Epithelial cell of prostate (primary cell): Measurements from ENCODE around the gene SZRD1.
"Not testable (repeated sequence)": the region's sequence is repeated elsewhere in the genome, so short reads cannot be mapped to it uniquely, and the experiment has no call there.

Source experiments
- DNase-seq: peaks from one replicate; pipeline ENCODE4 v3.0.0-alpha.2; 2011; ENCODE audit warnings: low read depth, low spot score
- H3K27ac ChIP-seq: fragments of 450-650 bp; 2 replicates; pipeline ENCODE4 v1.5.1; 2017; ENCODE audit warnings: mild to moderate bottlenecking

Gene SZRD1

GRCh38 chr1:16365146-16365498, 1.9 kb upstream of the SZRD1 start:
- not testable (repeated sequence) for H3K27ac ChIP-seq, DNase-seq

DNA sequence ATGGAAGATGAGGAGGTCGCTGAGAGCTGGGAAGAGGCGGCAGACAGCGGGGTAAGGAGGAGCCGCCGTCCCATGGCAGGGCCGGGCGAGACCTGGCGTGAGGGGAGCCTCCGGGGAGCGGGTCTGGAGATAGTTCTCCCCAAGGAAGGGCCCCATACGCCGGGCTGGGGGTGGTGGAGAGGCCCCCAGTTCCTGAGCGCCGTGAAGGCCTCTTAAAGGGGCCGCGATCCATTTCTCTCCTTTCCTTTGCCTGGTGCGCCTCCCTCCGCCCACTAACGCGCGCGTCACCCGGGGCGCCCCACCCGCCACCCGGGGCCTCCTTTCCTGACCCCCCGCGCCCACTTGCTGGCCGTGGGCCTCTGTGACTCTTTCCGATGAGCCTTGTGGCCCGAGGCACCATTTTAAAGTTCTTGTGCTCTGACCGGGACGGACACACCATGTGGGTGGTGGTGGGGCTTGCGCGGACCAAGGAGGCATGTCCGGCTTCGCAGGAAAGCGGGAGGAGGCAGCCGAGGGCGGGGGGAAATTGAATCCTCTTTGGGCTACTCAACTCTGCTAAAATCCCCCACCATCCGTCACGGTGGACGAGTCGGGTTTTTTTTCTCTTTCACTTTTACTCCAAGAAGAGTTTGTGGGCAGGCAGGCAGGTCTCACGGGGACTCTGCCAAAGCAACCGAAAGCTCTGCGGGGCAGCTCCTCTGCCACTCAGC, 371 bp downstream of the SZRD1 start:
- DNase-seq = no peak
- H3K27ac ChIP-seq = peak overlapping the region; percentile 93

DNA sequence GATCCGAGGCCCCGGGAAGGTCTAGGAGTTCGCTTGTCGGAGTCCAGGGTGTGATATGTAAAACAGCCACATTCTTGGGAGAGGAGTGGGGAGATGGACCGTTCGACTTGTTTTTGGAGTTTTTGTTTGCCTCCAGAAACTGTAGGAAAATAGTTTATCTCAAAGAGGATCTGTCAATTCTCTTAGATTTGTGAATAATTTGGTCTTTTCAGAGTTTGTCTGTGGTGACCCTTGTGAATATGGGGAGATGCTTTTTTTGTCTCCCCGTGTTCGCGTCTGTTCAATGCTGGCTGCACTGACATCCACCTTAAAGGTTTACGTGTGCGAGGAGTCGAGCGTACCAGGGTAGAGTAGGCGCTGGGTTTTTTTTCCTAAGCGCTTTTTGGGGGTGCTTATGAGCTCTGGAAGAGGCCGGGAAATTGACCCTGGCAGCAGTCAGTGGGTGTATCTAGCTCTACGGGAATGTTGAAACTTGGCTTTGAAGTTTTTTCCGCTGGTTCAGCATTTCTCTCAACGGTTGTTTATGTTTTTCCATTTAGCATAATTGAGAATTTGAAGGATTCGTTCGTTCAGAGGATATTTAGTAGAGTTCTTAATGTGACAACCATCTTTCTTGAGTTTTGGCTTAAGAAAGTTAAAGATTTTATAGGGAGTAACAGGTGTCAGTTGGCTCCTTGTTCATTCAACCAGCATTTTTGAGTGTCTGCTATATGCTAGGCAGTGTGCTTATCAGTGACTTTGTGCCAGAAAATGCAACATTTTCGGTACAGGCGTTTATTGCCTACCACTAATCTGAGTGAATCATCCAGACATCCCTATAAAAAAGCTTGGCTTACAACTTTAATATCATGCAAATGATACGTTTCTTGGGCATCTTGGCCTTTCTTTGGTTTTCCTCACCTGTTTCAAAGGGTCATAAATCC, 1.2 kb downstream of the SZRD1 start:
- peak overlapping the region; percentile 93 for H3K27ac ChIP-seq
- no peak for DNase-seq

DNA sequence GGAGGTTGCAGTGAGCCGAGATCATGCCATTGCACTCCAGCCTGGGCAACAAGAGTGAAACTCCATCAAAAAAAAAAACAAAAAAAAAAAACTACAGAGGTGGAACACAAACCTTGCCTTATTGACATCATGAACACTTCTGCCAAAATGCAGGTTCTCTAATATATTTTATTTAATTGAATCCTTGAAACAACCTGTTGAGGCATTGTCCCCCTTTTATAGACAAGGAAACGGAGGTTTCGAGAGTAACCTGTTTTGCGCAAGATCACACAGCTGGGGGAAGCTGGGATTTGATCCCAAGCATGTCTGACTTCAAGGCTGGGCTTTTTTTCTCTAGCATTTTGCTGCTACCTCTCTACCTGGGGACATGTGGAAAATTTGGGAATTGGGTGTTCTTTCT, 2.8 kb downstream of the SZRD1 start:
- H3K27ac ChIP-seq = no peak overlapping the region
- no peak for DNase-seq

- no peak for DNase-seq
- H3K27ac ChIP-seq = no peak overlapping the region
These were observed 4.7 kb downstream of the SZRD1 start for GRCh38 chr1:16371725-16372124.

DNA sequence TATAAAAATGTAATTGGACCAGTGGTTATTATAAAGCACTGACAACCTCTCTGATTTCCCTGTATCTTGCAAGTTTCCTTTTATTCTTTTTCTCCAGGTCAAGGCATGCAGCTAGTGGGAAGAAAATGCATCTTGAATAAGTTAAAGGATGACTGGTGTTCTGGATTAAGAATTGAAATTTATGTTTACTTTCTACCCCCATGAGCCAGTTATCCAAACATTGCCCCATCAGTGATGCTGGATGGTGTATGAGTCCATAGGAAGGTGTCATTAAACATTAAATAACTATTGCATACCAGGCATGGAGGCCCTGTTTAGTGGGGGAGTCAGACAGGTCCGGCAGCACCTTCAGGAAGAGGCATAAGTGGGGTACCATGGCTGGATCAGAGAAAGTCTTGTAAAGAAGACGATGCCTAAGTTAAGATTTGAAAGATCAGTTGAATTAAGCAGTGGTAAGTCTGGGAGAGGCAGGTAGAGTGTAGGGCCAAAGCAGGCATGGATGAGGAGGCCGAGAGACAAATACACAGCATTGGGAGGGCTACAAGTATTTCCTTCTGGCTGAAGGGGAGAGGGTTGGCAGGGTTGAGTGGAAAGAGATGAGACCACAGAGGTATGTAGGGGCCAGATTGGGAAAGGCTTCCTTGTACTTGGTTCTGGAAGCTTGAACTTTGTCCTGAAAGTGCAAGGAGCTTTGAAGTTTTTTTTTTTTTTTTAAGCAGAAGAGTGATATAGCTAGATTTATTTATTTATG, 5.7 kb downstream of the SZRD1 start:
- H3K27ac ChIP-seq = no peak overlapping the region
- no peak for DNase-seq

DNA sequence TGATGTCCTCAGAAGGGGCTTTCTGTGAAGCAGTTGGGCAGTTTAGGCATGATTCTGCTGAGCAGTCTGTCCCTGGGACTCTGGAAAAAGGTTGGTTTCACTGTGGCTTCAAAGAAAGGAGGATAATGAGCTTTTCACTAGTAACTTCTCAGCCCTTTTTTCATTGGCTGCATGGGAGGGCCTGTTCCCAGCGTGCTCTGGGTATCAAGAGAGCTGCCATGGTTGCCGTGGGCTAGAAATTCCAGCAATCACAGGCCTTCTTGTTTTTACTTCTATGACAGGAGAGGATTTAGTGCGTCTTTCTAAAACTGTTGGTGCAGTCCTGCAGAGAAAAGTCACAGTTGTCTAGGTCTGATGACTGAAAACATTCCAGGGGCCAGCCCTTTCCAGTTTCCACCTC, 7.2 kb downstream of the SZRD1 start:
- DNase-seq = no peak
- no peak overlapping the region for H3K27ac ChIP-seq

- H3K27ac ChIP-seq = no peak overlapping the region
- no peak for DNase-seq
These were observed 8.7 kb downstream of the SZRD1 start for GRCh38 chr1:16375521-16376340.

GRCh38 chr1:16376971-16377370, 9.9 kb downstream of the SZRD1 start:
- no peak overlapping the region for H3K27ac ChIP-seq
- DNase-seq = no peak

GRCh38 chr1:16378443-16378842, 11.4 kb downstream of the SZRD1 start:
- no peak for DNase-seq
- no peak overlapping the region for H3K27ac ChIP-seq

- H3K27ac ChIP-seq = no peak overlapping the region
- DNase-seq = no peak
These were observed 13.8 kb downstream of the SZRD1 start for GRCh38 chr1:16380868-16381267.

- no peak overlapping the region for H3K27ac ChIP-seq
- no peak for DNase-seq
These were observed 16.8 kb downstream of the SZRD1 start for GRCh38 chr1:16383888-16384287.

DNA sequence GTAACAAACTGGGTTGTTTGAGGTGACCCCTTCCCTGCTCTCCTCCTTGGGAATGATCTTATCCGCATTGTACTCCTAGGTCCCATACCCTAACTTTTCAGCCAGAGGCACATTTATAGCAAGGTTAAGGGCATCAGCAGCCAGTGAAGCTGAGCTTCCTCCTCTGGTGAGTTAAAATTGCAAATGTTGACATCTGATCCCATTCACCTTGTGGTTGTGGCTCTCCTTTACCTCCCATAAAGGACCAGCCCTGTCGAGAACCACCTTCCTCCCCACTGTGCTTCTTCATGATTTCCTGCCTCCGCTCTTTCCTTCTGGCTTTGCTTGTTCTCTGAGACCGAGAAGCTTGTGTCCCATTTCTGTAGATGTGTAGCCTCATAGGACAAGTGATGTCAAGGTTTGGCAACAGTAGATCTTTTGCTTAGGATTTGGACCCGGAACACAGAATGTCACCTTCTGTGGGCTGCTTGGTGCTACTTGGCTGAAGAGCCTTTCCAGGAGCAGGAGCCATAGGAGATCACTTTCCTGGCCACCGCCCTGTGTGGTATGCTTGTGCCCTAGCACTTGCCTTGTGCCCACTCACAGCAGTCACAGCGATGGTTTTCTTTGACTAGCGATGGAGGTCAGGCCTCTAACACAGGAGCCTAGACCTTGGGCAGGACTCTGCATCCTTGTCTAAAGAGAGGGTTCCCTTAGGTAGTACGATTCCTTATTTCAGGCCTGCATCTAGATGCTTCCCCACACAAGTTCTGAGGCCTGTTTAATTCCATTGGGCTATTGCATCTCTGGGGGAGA, 18.8 kb downstream of the SZRD1 start:
- no peak for DNase-seq
- H3K27ac ChIP-seq = no peak overlapping the region

- no peak overlapping the region for H3K27ac ChIP-seq
- peak; percentile 44 for DNase-seq
These were observed 19.5 kb downstream of the SZRD1 start for GRCh38 chr1:16386454-16387113.

DNA sequence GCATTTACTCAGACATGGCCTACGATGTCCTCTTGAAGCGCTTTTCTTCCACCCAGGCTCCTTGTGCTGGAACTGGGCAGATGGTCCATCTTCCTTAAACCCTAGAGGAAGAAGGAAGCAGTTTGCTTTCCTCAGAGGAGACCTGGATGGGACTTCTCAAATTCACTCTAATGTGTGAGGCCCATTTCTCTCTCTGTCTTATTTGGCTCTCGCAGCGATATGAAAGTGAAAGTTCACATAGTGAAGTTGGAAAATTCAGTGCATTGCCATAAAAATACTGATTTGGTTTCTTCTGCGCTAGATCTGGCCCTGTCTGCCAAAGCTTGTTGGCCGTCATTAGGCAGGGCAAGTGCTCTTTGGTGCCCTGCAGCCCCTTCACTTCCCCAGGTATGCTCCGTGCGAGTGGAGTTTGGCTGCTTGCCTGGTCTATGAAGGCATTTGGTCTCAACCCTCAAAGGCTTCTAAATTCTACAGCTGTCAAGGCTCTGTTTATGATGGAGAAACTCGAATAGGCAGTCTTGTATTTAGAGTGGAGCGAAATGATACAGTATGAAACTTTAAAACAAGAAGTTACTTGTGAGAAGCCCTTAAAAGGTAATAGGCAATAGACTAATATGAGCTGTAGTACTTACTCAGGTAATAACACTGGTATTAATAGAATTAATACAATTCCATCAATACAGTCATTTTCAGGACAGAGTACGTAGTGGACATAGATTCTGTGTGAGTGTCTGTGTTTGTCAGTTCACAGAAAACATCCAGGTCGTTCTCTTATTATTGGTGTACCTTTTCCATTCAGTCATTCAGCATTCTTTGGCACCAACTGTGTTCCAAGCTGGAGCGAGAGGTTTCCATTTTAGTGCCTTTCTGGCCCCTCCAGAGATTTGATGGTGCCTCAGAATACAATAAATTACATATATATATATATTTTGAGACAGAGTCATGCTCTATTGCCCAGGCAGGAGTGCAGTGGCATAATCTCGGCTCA, 20.5 kb downstream of the SZRD1 start:
- no peak for DNase-seq
- no peak overlapping the region for H3K27ac ChIP-seq

- H3K27ac ChIP-seq = no peak overlapping the region
- no peak for DNase-seq
These were observed 24.4 kb downstream of the SZRD1 start for GRCh38 chr1:16391411-16391810.

DNA sequence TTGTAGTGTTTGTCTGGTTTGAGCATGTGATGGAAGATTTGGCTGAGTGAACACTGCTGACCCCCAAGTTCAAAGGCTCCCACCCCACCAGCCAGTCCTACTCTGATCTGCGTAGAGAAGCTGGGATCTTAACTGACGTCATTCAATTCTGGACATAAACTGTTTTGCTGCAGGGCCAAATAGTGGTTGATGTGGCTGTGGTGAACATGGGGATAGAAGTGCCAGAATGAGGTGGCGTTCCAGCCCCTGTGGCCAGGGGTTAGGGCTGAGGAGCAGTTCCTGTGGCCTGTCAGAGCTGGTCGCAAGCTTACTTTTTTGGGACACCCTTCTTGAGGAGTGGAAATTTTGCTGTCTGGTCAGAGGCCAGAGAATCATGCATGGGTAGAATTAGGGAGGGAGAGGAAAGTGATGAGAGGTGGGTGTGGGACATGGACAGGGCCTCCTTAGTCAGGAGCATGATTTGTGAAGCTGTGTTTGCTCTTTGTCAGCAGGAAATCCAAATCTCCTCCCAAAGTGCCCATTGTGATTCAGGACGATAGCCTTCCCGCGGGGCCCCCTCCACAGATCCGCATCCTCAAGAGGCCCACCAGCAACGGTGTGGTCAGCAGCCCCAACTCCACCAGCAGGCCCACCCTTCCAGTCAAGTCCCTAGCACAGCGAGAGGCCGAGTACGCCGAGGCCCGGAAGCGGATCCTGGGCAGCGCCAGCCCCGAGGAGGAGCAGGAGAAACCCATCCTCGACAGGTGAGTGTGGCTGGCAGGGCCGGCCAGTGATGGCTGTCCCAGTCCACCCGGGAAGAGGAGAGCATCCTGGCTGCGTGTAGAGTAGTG, 25.9 kb downstream of the SZRD1 start:
- no peak for DNase-seq
- H3K27ac ChIP-seq = no peak overlapping the region
